Adrenal gland (tissue), 12 donors: ENCODE results near the gene SH3PXD2B. TPM values are rescaled to one million over a fixed set of nuclear protein-coding genes. Genes with fewer than 3 reads are reported as not detected.

Experiments used
- DNase-seq, 7 donors: peaks; one replicate each; pipeline ENCODE4 v3.0.0-alpha.2; 2019 to 2020
- H3K27ac ChIP-seq, 5 donors: fragments of 200-600 bp; sonication (generic) in 4 of 5; 1 replicate in 3 of 5; 2 replicates in 2 of 5; pipeline versions ENCODE4 v1.5.1 to v1.8.0; 2016 to 2020; ENCODE audit warnings: mild to moderate bottlenecking in 1 of 5
- H3K27me3 ChIP-seq: fragments of 200-600 bp; 2 replicates; pipeline ENCODE4 v1.8.0; 2021
- H3K36me3 ChIP-seq, 2 donors: fragments of 200-600 bp; replicated peaks in 1 of 2; 1 replicate in 1 of 2; 2 replicates in 1 of 2; pipeline versions ENCODE4 v1.5.1 to v1.8.0; 2018 to 2022
- H3K4me1 ChIP-seq, 2 donors: fragments of 200-600 bp; replicated peaks in 1 of 2; 1 replicate in 1 of 2; 2 replicates in 1 of 2; pipeline versions ENCODE4 v1.5.1 to v1.8.0; 2018 to 2021
- H3K4me3 ChIP-seq, 4 donors: fragments of 200-600 bp; sonication (generic) in 3 of 4; one replicate each; pipeline ENCODE4 v1.5.1; 2016 to 2018
- H3K9me3 ChIP-seq, 3 donors: fragments of 200-600 bp; sonication (generic) in 1 of 3; replicated peaks in 1 of 3; 1 replicate in 2 of 3; 2 replicates in 1 of 3; pipeline versions ENCODE4 v1.5.1 to v1.8.0; 2016 to 2021
- POLR2A ChIP-seq, 2 donors: fragments of 450-650 bp; IDR thresholded peaks; one replicate each; pipeline ENCODE4 v1.6.1; 2017; ENCODE audit warnings: antibody characterized with exemption in 2 of 2, mild to moderate bottlenecking in 2 of 2, moderate library complexity in 1 of 2
- WGBS, 4 donors: extraction: QIAGEN DNeasy Blood & Tissue Kit in 2 of 4; methylation state at CpG; one replicate each; pipeline versions ENCODE4 v1.1.5 to v1.1.7; 2013 to 2017; 5-methylcytosine and 5-hydroxymethylcytosine counted together
- intact Hi-C, 2 donors: fragments of 100-400 bp; cut with DNase I; formaldehyde crosslinking; loops; one replicate each; pipeline versions ENCODE4 v1.14.1 to v1.15.0; 2022 to 2023
- polyA plus RNA-seq, 3 donors: library from polyadenylated mRNA; stranded (reverse); fragments of 200-250 nt in 2 of 3; fragments of 350-450 nt in 1 of 3; fragmentation: Illumina TruSeq in 1 of 3; extraction: RNeasy Lipid Tissue Mini Kit (QIAGEN cat#74804) in 1 of 3; gene quantifications; one replicate each; pipeline ENCODE4 v1.2.3, GENCODE V29; 2013 to 2014
- total RNA-seq, 9 donors: library from RNA; depleted of rRNA in 4 of 9; stranded (reverse); fragments of >200 nt in 4 of 9; fragments of 120-200 nt in 1 of 9; fragmentation: NEBNext Ultra II Directional in 1 of 9; extraction: Animal tissue kit (Norgen Biotek cat#: 25700) in 1 of 9; gene quantifications; one replicate each; pipeline versions ENCODE4 v1.1.0 to v1.2.4, GENCODE V29; 2013 to 2023
- TF ChIP-seq, protein P1 (sequence below), 6 experiments: fragments of 450-650 bp in 4 of 6; fragments of 200-600 bp in 2 of 6; sonication (generic) in 1 of 6; IDR thresholded peaks; 1 replicate in 5 of 6; 2 replicates in 1 of 6; pipeline versions ENCODE4 v1.5.1 to v1.8.0; 2016 to 2021; ENCODE audit warnings: antibody characterized with exemption in 6 of 6, mild to moderate bottlenecking in 2 of 6, moderate library complexity in 1 of 6
- donor health status: healthy with polysubstance abuse.
- donor health status: Bipolar disorder and iron deficiency.
- donor health status: DM: yes; HTN: yes; CAD: no.
- donor health status: DM: no; HTN: no; CAD: no.
- donor health status: DM: no; HTN: no; CAD: no.
- donor health status: DM: yes; HTN: yes; CAD: no.

SH3PXD2B gene
- total and polyA plus RNA-seq, 12 donors: 15.2 to 111 (median 51.5) TPM

DNA sequence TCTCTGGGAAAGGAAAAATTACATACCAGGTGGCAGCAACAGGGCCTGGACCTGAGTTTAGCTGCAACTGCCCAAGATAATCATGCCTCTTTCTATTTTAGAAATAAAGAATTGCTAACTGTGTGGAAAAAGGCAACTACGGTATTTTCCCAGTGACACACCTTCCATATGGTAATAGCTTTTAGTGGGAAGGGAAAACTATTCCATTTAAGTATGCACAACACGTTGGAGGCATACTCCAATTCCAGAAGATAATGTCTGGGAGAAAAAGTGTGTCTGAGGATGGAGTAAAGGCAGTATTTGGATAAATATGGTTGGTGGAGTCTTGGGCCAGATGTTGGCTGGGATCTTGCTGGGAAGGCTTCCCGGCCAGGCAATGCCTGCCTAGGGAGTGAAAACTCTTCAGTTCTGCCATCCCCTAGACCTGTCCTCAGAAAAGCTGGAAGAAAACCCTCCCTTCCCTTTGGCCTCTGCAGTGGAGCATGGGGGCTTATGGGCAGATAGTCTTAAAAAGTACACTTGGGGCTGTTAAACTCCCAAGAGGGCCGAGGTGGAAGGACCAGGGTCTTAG, 40.6 kb downstream of the SH3PXD2B start:
- no peak for DNase-seq
- no peaks in the 10 kb centered on the region for H3K9me3 ChIP-seq
- H3K27me3 ChIP-seq: no peaks in the 10 kb centered on the region
- intact Hi-C loops: no loop called here
- no peaks in the 10 kb centered on the region for H3K36me3 ChIP-seq
- 65 to 77% (median 72%) methylated on average over 4 of the region's 4 CpGs for WGBS, 4 donors
- peaks cover 64 to 75% of the 10 kb centered on the region in 2 donors for H3K4me1 ChIP-seq
- no peak for TF ChIP-seq POLR2A (IDR thresholded peaks at IDR 0.05)
- TF ChIP-seq, protein P1, sequence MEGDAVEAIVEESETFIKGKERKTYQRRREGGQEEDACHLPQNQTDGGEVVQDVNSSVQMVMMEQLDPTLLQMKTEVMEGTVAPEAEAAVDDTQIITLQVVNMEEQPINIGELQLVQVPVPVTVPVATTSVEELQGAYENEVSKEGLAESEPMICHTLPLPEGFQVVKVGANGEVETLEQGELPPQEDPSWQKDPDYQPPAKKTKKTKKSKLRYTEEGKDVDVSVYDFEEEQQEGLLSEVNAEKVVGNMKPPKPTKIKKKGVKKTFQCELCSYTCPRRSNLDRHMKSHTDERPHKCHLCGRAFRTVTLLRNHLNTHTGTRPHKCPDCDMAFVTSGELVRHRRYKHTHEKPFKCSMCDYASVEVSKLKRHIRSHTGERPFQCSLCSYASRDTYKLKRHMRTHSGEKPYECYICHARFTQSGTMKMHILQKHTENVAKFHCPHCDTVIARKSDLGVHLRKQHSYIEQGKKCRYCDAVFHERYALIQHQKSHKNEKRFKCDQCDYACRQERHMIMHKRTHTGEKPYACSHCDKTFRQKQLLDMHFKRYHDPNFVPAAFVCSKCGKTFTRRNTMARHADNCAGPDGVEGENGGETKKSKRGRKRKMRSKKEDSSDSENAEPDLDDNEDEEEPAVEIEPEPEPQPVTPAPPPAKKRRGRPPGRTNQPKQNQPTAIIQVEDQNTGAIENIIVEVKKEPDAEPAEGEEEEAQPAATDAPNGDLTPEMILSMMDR (IDR thresholded peaks at IDR 0.05): no peak
- peak overlapping the region; percentile 70 to 95 (median 89) for H3K27ac ChIP-seq
- H3K4me3 ChIP-seq: no peak overlapping the region

DNA sequence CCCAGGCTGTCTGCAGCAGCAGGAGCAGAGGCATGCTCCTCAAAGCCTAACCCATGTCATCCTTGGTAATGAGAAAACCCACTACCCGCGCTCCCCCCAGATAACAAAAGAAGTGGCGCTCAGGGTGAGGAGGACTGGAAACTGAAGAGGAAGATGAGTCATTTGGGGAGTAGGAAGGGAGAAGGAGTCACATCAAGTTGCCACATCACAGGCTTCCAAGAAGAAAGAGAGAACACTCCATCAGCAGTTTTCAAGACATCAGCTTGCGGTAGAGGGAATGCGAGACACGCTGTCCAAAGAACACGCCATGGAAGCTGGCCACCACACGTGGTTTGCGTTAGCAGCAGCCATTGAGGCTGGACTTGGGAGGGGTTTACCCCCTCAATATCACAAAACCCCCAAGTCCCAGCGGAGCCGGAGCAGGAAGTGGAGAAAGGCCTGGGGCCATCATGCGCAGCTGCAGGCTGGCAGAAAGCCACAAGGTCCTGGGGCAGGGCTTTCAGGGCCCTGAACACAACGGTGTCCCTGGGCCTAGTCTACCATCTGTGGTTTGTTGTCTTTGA, 41.5 kb downstream of the SH3PXD2B start:
- H3K36me3 ChIP-seq: no peaks in the 10 kb centered on the region
- 53 to 61% (median 58%) methylated on average over 7 to 13 of the region's 13 CpGs for whole genome bisulfite sequencing, 4 donors
- H3K27ac ChIP-seq: peak overlapping the region; percentile 70 to 95 (median 89)
- H3K9me3 ChIP-seq: no peaks in the 10 kb centered on the region
- H3K4me3 ChIP-seq: no peak overlapping the region
- no peak for TF ChIP-seq POLR2A (IDR thresholded peaks at IDR 0.05)
- TF ChIP-seq, protein P1 (IDR thresholded peaks at IDR 0.05): no peak
- peaks cover 59 to 73% of the 10 kb centered on the region in 2 donors for H3K4me1 ChIP-seq
- intact Hi-C loops: no loop called here
- no peaks in the 10 kb centered on the region for H3K27me3 ChIP-seq
- DNase-seq: peak; percentile 74 to 87 (median 80)

DNA sequence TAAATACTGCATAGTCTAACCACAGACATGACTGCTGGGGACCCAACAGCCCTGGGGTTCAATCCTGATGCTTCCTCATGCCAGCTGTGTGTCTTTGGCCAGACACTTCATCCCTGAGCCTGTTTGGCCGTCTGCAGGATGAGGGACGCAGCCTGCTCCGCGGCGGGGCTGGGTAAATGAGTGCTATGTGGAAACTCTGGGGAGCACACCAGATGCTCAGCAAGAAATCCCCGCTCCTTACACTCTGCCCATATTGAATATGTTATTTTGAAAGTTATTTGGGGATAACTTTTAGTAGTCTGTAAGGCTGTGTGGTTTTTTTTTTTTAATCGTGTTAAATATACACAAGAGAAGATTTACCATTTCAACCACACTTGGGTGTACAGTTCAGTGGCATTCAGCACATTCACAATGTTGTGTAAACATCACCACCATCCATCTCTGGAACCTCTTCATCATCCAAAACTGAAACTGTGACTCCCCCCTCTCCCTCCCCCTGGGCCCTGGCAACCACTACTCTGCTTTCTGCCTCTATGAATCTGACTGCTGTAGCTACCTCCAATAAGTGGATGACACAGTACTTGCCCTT, 42.7 kb downstream of the SH3PXD2B start:
- peaks cover 0 to 1% of the 10 kb centered on the region in 2 donors for H3K36me3 ChIP-seq
- H3K4me3 ChIP-seq: no peak overlapping the region
- H3K27ac ChIP-seq: peak overlapping the region; percentile 70 to 95 (median 89)
- WGBS, 4 donors: 47 to 91% (median 59%) methylated on average over 7 of the region's 7 CpGs
- peak in 5 of 7 donors; percentile 38 to 79 (median 63) for DNase-seq
- peaks cover 48 to 73% of the 10 kb centered on the region in 2 donors for H3K4me1 ChIP-seq
- no peaks in the 10 kb centered on the region for H3K9me3 ChIP-seq
- intact Hi-C loops: no loop called here
- H3K27me3 ChIP-seq: no peaks in the 10 kb centered on the region
- TF ChIP-seq, protein P1 (IDR thresholded peaks at IDR 0.05): no peak
- peak in 1 of 2 donors; percentile 20 for TF ChIP-seq POLR2A (IDR thresholded peaks at IDR 0.05)

DNA sequence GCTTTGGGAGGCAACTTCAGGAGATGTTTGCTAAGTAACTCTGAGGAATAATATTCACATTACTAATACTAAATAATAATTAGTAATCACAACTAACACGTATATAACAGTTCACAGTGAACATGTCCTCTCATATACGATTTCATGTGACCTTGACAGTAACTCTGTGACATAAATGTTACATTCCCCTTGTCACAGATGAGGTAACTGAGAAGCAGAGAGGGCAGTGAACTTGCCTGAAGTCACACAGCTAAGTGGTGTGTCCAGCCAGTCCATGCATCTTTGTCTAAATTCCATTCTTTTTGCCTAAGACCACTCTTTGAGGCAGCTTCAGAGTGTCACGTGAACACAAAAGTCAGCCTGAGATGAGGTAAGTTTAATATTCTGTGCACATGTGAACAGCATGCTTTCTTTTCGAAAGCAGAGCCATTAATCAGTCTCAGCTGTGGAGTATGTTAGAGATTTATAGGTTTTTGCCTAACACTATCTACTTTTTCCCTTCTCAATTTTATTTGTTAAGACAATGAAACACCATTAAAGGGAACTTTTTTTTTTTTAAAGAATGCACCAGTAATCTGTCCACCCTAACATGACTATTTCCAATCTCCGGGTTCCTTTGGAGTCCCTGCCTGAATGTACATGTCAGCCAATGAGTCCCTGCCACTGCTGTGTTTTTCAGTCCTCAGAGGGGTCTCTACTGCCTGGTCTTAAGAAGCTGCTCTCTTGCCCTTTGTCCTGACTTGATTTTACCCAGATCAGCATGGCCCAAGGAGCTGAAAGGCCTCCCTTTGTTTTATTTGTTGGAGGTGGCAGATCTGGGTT, 43.5 kb downstream of the SH3PXD2B start:
- intact Hi-C loops: no loop called here
- no peak for DNase-seq
- TF ChIP-seq POLR2A (IDR thresholded peaks at IDR 0.05): no peak
- TF ChIP-seq, protein P1 (IDR thresholded peaks at IDR 0.05): no peak
- H3K4me3 ChIP-seq: no peak overlapping the region
- no peaks in the 10 kb centered on the region for H3K27me3 ChIP-seq
- H3K4me1 ChIP-seq: peaks cover 48 to 80% of the 10 kb centered on the region in 2 donors
- no peaks in the 10 kb centered on the region for H3K9me3 ChIP-seq
- H3K27ac ChIP-seq: peak overlapping the region; percentile 70 to 95 (median 89)
- peaks cover 0 to 8% of the 10 kb centered on the region in 2 donors for H3K36me3 ChIP-seq
- WGBS, 4 donors: 41 to 53% (median 51%) methylated on average over 5 of the region's 5 CpGs
